CD14-positive monocyte (primary cell): ENCODE data around the gene HOXB3. TPM values are rescaled to one million over a fixed set of nuclear protein-coding genes. Genes with fewer than 3 reads are reported as not detected.

Experiments
- DNase-seq, 3 donors: peaks; one replicate each; pipeline ENCODE4 v3.0.0-alpha.2; 2011 to 2022
- H2AFZ ChIP-seq: 2 replicates; pipeline ENCODE4 v1.6.0; 2012; ENCODE audit warnings: mild to moderate bottlenecking, low read depth, low read length, inconsistent platforms; ENCODE audit not compliant: insufficient read depth, poor library complexity, severe bottlenecking
- H3K27ac ChIP-seq, 2 donors: 1 replicate in 1 of 2; 2 replicates in 1 of 2; pipeline ENCODE4 v1.5.1; 2012 to 2013; ENCODE audit warnings: low read length in 2 of 2, control low read depth in 1 of 2, inconsistent platforms in 1 of 2, low read depth in 1 of 2, mild to moderate bottlenecking in 1 of 2
- H3K27me3 ChIP-seq, 2 donors: one replicate each; pipeline versions ENCODE4 v1.6.0 to v1.6.1; 2011 to 2013; ENCODE audit warnings: low read length in 2 of 2; ENCODE audit not compliant: control insufficient read depth in 2 of 2, insufficient read depth in 2 of 2
- H3K36me3 ChIP-seq, 2 donors: replicated peaks in 1 of 2; 1 replicate in 1 of 2; 2 replicates in 1 of 2; pipeline versions ENCODE4 v1.5.1 to v1.6.1; 2012 to 2013; ENCODE audit warnings: low read length in 2 of 2, control low read depth in 1 of 2, inconsistent platforms in 1 of 2, mild to moderate bottlenecking in 1 of 2; ENCODE audit not compliant: insufficient read depth in 2 of 2, control insufficient read depth in 1 of 2
- H3K4me1 ChIP-seq, 2 donors: 1 replicate in 1 of 2; 2 replicates in 1 of 2; pipeline versions ENCODE4 v1.5.1 to v1.6.1; 2012 to 2013; ENCODE audit warnings: low read length in 2 of 2, control low read depth in 1 of 2, inconsistent platforms in 1 of 2, mild to moderate bottlenecking in 1 of 2, moderate library complexity in 1 of 2; ENCODE audit not compliant: insufficient read depth in 2 of 2, control insufficient read depth in 1 of 2
- H3K4me2 ChIP-seq: replicated peaks from 2 replicates; pipeline ENCODE3; 2012; ENCODE audit warnings: low read length, moderate library complexity, mild to moderate bottlenecking; ENCODE audit not compliant: poor library complexity, severe bottlenecking; ENCODE audit errors: extremely low read depth
- H3K4me3 ChIP-seq, 3 experiments: fragments of 200-600 bp in 1 of 3; sonication (generic) in 1 of 3; replicated peaks in 1 of 3; 1 replicate in 2 of 3; 2 replicates in 1 of 3; pipeline ENCODE4 v1.5.1; 2011 to 2013; ENCODE audit warnings: low read length in 3 of 3, mild to moderate bottlenecking in 3 of 3, control low read depth in 2 of 3, low read depth in 2 of 3, inconsistent platforms in 1 of 3, moderate library complexity in 1 of 3
- H3K79me2 ChIP-seq: 2 replicates; pipeline ENCODE4 v1.6.0; 2012; ENCODE audit warnings: mild to moderate bottlenecking, control low read depth, inconsistent platforms, low read length, moderate library complexity; ENCODE audit not compliant: insufficient read depth
- H3K9ac ChIP-seq: 2 replicates; pipeline ENCODE4 v1.6.0; 2017; ENCODE audit warnings: low read length, mild to moderate bottlenecking; ENCODE audit not compliant: insufficient read depth, poor library complexity, severe bottlenecking
- H3K9me3 ChIP-seq, 2 donors: replicated peaks in 1 of 2; 1 replicate in 1 of 2; 2 replicates in 1 of 2; pipeline versions ENCODE4 v1.5.1 to v1.6.1; 2012 to 2013; ENCODE audit warnings: low read length in 2 of 2, control low read depth in 1 of 2; ENCODE audit not compliant: control insufficient read depth in 1 of 2, insufficient read depth in 1 of 2
- H4K20me1 ChIP-seq: 2 replicates; pipeline ENCODE4 v1.6.0; 2012; ENCODE audit warnings: mild to moderate bottlenecking, low read length, control low read depth, moderate library complexity; ENCODE audit not compliant: insufficient read depth
- H3K27ac Mint-ChIP-seq, 7 donors: one replicate each; pipeline ENCODE4 v1.8.0; 2020; ENCODE audit warnings: mild to moderate bottlenecking in 7 of 7, mixed read lengths in 7 of 7, moderate library complexity in 6 of 7, inconsistent platforms in 2 of 7
- H3K27me3 Mint-ChIP-seq, 3 donors: one replicate each; pipeline ENCODE4 v1.8.0; 2021 to 2022; ENCODE audit warnings: low read depth in 3 of 3, mild to moderate bottlenecking in 3 of 3, mixed read lengths in 3 of 3, moderate library complexity in 3 of 3, inconsistent platforms in 1 of 3
- H3K36me3 Mint-ChIP-seq, 2 donors: one replicate each; pipeline ENCODE4 v1.8.0; 2020; ENCODE audit warnings: mixed read lengths in 2 of 2, inconsistent platforms in 1 of 2, mild to moderate bottlenecking in 1 of 2
- H3K4me1 Mint-ChIP-seq: one replicate; pipeline ENCODE4 v1.8.0; 2020; ENCODE audit warnings: mild to moderate bottlenecking, mixed read lengths
- H3K4me3 Mint-ChIP-seq, 2 donors: one replicate each; pipeline ENCODE4 v1.8.0; 2020; ENCODE audit warnings: mild to moderate bottlenecking in 2 of 2, mixed read lengths in 2 of 2, moderate library complexity in 1 of 2
- H3K9me3 Mint-ChIP-seq, 7 donors: one replicate each; pipeline ENCODE4 v1.8.0; 2020 to 2022; ENCODE audit warnings: mixed read lengths in 7 of 7, mild to moderate bottlenecking in 6 of 7, moderate library complexity in 6 of 7, inconsistent platforms in 2 of 7
- WGBS: methylation state at CpG from one replicate; pipeline ENCODE4 v1.1.5; 2013; ENCODE audit warnings: missing lambda C conversion rate; ENCODE audit not compliant: insufficient coverage; 5-methylcytosine and 5-hydroxymethylcytosine counted together
- intact Hi-C, 2 donors: fragments of 100-400 bp; cut with micrococcal nuclease; formaldehyde crosslinking; loops; one replicate each; pipeline versions ENCODE4 v1.15.0 to v1.15.1; 2023
- polyA plus RNA-seq, 3 donors: library from polyadenylated mRNA; depleted of rRNA in 1 of 3; unstranded in 2 of 3; stranded (reverse) in 1 of 3; fragments of 300-500 nt in 2 of 3; fragments of >200 nt in 1 of 3; fragmentation: Illumina TruSeq in 2 of 3; gene quantifications; 1 replicate in 2 of 3; 2 replicates in 1 of 3; pipeline ENCODE4 v1.2.3, GENCODE V29; 2012 to 2021
- TF ChIP-seq, protein P1 (sequence below): fragments of 200-600 bp; IDR thresholded peaks from one replicate; pipeline ENCODE4 v1.8.0; 2022; ENCODE audit warnings: antibody characterized with exemption, mild to moderate bottlenecking

HOXB3 gene
- polyA plus RNA-seq, 3 donors: 0.56 TPM; not detected in 2

DNA sequence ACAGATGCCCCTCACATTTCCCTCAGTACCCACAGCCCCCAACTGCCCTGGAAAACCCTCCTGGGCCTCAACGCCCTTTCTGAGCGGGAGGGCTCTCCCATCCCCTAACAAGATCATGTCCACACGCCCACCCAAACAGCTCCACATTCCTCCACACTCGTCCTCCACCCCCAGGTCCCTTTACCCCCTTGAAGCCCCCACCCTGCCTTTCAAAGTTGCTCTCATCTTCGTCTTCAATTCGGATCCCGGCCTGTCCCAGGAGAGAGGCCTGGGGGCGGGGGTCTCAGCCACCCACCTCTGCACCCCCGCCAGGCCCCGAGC, 26.2 kb downstream of the HOXB3 start:
- intact Hi-C loops: no loop called here
- WGBS: 79% methylated on average over 4 of the region's 10 CpGs
- no peak overlapping the region for H3K27ac Mint-ChIP-seq

DNA sequence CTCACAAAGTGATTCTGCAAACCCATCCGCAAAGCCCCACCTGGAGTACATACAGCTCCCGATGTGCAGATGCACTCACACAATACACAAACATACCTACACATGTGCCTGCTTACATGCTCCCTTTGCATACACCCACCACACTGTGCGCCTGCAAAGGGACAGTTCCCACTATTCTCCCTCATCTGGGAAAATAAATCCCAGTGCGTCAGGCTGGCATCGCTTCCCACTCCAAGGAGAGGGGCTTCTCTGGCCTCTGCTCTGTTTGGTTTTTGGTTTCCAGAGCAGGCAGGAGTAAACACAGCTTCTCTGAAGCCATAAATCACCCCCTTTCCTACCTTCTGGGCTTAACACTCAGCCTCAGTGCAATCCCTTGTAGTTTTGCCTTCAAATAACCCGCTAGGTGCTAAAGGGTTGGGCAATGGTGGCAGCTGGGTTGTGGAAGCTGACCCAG, 26.6 kb downstream of the HOXB3 start:
- Histone ChIP-seq H3K4me1 (peaks cover 0 to 1% of the 10 kb centered on the region in 2 donors), H3K9ac (no peak overlapping the region), H3K27ac (no peak overlapping the region), H3K4me2 (no peak overlapping the region), H4K20me1 (no peaks in the 10 kb centered on the region), H3K36me3 (no peaks in the 10 kb centered on the region), H3K4me3 (no peak overlapping the region), H2AFZ (no peak overlapping the region), H3K9me3 (no peaks in the 10 kb centered on the region), H3K79me2 (no peaks in the 10 kb centered on the region), H3K27me3 (peaks cover 31 to 60% of the 10 kb centered on the region in 2 donors)
- DNase-seq: no peak
- H3K9me3 Mint-ChIP-seq: peaks cover 0 to 4% (median under 1%) of the 10 kb centered on the region in 7 donors
- intact Hi-C loops: no loop called here
- peaks cover 33 to 35% (median 35%) of the 10 kb centered on the region in 3 donors for H3K27me3 Mint-ChIP-seq
- peaks cover 4% of the 10 kb centered on the region for H3K4me1 Mint-ChIP-seq
- peak overlapping the region in 1 of 2 donors; percentile 56 for H3K4me3 Mint-ChIP-seq
- H3K36me3 Mint-ChIP-seq: peaks cover 1 to 7% of the 10 kb centered on the region in 2 donors
- TF ChIP-seq, protein P1, sequence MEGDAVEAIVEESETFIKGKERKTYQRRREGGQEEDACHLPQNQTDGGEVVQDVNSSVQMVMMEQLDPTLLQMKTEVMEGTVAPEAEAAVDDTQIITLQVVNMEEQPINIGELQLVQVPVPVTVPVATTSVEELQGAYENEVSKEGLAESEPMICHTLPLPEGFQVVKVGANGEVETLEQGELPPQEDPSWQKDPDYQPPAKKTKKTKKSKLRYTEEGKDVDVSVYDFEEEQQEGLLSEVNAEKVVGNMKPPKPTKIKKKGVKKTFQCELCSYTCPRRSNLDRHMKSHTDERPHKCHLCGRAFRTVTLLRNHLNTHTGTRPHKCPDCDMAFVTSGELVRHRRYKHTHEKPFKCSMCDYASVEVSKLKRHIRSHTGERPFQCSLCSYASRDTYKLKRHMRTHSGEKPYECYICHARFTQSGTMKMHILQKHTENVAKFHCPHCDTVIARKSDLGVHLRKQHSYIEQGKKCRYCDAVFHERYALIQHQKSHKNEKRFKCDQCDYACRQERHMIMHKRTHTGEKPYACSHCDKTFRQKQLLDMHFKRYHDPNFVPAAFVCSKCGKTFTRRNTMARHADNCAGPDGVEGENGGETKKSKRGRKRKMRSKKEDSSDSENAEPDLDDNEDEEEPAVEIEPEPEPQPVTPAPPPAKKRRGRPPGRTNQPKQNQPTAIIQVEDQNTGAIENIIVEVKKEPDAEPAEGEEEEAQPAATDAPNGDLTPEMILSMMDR: no peak
- H3K27ac Mint-ChIP-seq: no peak overlapping the region
- 96% methylated on average over 4 of the region's 6 CpGs for WGBS

More for the DNA sequence above, 26.2 kb downstream of the HOXB3 start:
- TF ChIP-seq, protein P1: no peak
- Histone ChIP-seq H3K27me3 (peaks cover 35 to 64% of the 10 kb centered on the region in 2 donors), H2AFZ (no peak overlapping the region), H3K27ac (no peak overlapping the region), H3K9ac (no peak overlapping the region), H4K20me1 (no peaks in the 10 kb centered on the region), H3K9me3 (no peaks in the 10 kb centered on the region), H3K79me2 (no peaks in the 10 kb centered on the region), H3K4me1 (peaks cover 0 to 4% of the 10 kb centered on the region in 2 donors), H3K4me3 (no peak overlapping the region), H3K36me3 (no peaks in the 10 kb centered on the region), H3K4me2 (no peak overlapping the region)
- no peak for DNase-seq
- peak overlapping the region in 1 of 2 donors; percentile 56 for H3K4me3 Mint-ChIP-seq
- H3K4me1 Mint-ChIP-seq: peaks cover 7% of the 10 kb centered on the region
- peaks cover 0 to 6% (median 2%) of the 10 kb centered on the region in 7 donors for H3K9me3 Mint-ChIP-seq
- H3K27me3 Mint-ChIP-seq: peaks cover 29 to 32% (median 31%) of the 10 kb centered on the region in 3 donors
- peaks cover 2 to 8% of the 10 kb centered on the region in 2 donors for H3K36me3 Mint-ChIP-seq
